ENCODE results near the gene CDCP1.

CDCP1 gene

GRCh38 chr3:45120359-45121158 is 25.6 kb downstream of the CDCP1 start:
- no peaks in the 10 kb centered on the region for H3K9me3 ChIP-seq (replicated peaks; ENCODE audit: insufficient read depth, low read length)
- H3F3A ChIP-seq (ENCODE audit: insufficient read depth, low read length): peaks cover 10% of the 10 kb centered on the region
- no peak for DNase-seq
- H3K4me1 ChIP-seq (ENCODE audit: low read length): peaks cover 23% of the 10 kb centered on the region
- no peaks in the 10 kb centered on the region for H3K36me3 ChIP-seq (replicated peaks; ENCODE audit: insufficient read depth, low read length)
- no peak overlapping the region for H3K27ac ChIP-seq (ENCODE audit: low read length)
- H3K9ac ChIP-seq (ENCODE audit: low read length): no peak overlapping the region
- H4K20me1 ChIP-seq (ENCODE audit: insufficient read depth, low read length): no peaks in the 10 kb centered on the region
- no peaks in the 10 kb centered on the region for H3K79me2 ChIP-seq (ENCODE audit: low read length)
- TF ChIP-seq CTCF (IDR thresholded peaks at IDR 0.05; ENCODE audit: low read length) (no peak), EZH2 (optimal IDR thresholded peaks at IDR 0.05; ENCODE audit: low read depth, low read length) (no peak)
- no peak overlapping the region for H2AFZ ChIP-seq (ENCODE audit: low read length)
- H3K4me3 ChIP-seq (ENCODE audit: low read length): no peak overlapping the region
- no peaks in the 10 kb centered on the region for H3K9me2 ChIP-seq (replicated peaks; ENCODE audit: insufficient read depth, low read length)
- H3K4me2 ChIP-seq (ENCODE audit: low read depth, low read length): no peak overlapping the region
- no peaks in the 10 kb centered on the region for H3K27me3 ChIP-seq (replicated peaks; ENCODE audit: insufficient read depth, low read length)

- Histone ChIP-seq H3K27ac (ENCODE audit: low read length) (no peak overlapping the region), H3K4me1 (ENCODE audit: low read length) (peaks cover 18% of the 10 kb centered on the region), H3K9ac (ENCODE audit: low read length) (no peak overlapping the region), H3K9me2 (replicated peaks; ENCODE audit: insufficient read depth, low read length) (no peaks in the 10 kb centered on the region), H3K9me3 (replicated peaks; ENCODE audit: insufficient read depth, low read length) (no peaks in the 10 kb centered on the region), H2AFZ (ENCODE audit: low read length) (no peak overlapping the region), H3K4me3 (ENCODE audit: low read length) (no peak overlapping the region), H3K4me2 (ENCODE audit: low read depth, low read length) (no peak overlapping the region), H4K20me1 (ENCODE audit: insufficient read depth, low read length) (no peaks in the 10 kb centered on the region), H3K36me3 (replicated peaks; ENCODE audit: insufficient read depth, low read length) (no peaks in the 10 kb centered on the region), H3K79me2 (ENCODE audit: low read length) (no peaks in the 10 kb centered on the region), H3K27me3 (replicated peaks; ENCODE audit: insufficient read depth, low read length) (no peaks in the 10 kb centered on the region), H3F3A (ENCODE audit: insufficient read depth, low read length) (peaks cover 10% of the 10 kb centered on the region)
- DNase-seq: no peak
- TF ChIP-seq EZH2phosphoT487 (IDR thresholded peaks at IDR 0.05; ENCODE audit: low read length) (no peak), EZH2 (optimal IDR thresholded peaks at IDR 0.05; ENCODE audit: low read depth, low read length) (no peak), CTCF (IDR thresholded peaks at IDR 0.05; ENCODE audit: low read length) (no peak)
Observed at GRCh38 chr3:45119824-45120358, 26.3 kb downstream of the CDCP1 start.

- no peak overlapping the region for H3K4me2 ChIP-seq (ENCODE audit: low read depth, low read length)
- peaks cover 18% of the 10 kb centered on the region for H3K4me1 ChIP-seq (ENCODE audit: low read length)
- no peaks in the 10 kb centered on the region for H3K36me3 ChIP-seq (replicated peaks; ENCODE audit: insufficient read depth, low read length)
- H3K9me3 ChIP-seq (replicated peaks; ENCODE audit: insufficient read depth, low read length): no peaks in the 10 kb centered on the region
- H2AFZ ChIP-seq (ENCODE audit: low read length): no peak overlapping the region
- DNase-seq: no peak
- H3K27me3 ChIP-seq (replicated peaks; ENCODE audit: insufficient read depth, low read length): no peaks in the 10 kb centered on the region
- no peaks in the 10 kb centered on the region for H3K9me2 ChIP-seq (replicated peaks; ENCODE audit: insufficient read depth, low read length)
- H4K20me1 ChIP-seq (ENCODE audit: insufficient read depth, low read length): no peaks in the 10 kb centered on the region
- H3K79me2 ChIP-seq (ENCODE audit: low read length): no peaks in the 10 kb centered on the region
- TF ChIP-seq EZH2phosphoT487 (IDR thresholded peaks at IDR 0.05; ENCODE audit: low read length) (no peak), EZH2 (optimal IDR thresholded peaks at IDR 0.05; ENCODE audit: low read depth, low read length) (no peak), CTCF (IDR thresholded peaks at IDR 0.05; ENCODE audit: low read length) (no peak)
- H3K9ac ChIP-seq (ENCODE audit: low read length): no peak overlapping the region
- H3F3A ChIP-seq (ENCODE audit: insufficient read depth, low read length): peaks cover 10% of the 10 kb centered on the region
- H3K27ac ChIP-seq (ENCODE audit: low read length): no peak overlapping the region
- no peak overlapping the region for H3K4me3 ChIP-seq (ENCODE audit: low read length)
Observed at GRCh38 chr3:45119376-45119775, 26.8 kb downstream of the CDCP1 start.

Measured in MM.1S (cell line).